Dermis blood vessel endothelial cell (primary cell): ENCODE measurements around the gene JUP. TPM values are rescaled to one million over a fixed set of nuclear protein-coding genes. Genes with fewer than 3 reads are reported as not detected.

Experiments
- DNase-seq: peaks from one replicate; pipeline ENCODE4 v3.0.0; 2010
- total RNA-seq: library from RNA; depleted of rRNA; stranded (reverse); fragments of >200 nt; gene quantifications from 2 replicates; pipeline ENCODE4 v1.2.3, GENCODE V29; 2014

The JUP gene
- total RNA-seq, 1 donor from 2014 or later: 416 TPM

GRCh38 chr17:41806685-41807445 is 20.4 kb upstream of the JUP start:
- DNase-seq: no peak

- no peak for DNase-seq
Measured at GRCh38 chr17:41803049-41804020, 16.8 kb upstream of the JUP start.

DNA sequence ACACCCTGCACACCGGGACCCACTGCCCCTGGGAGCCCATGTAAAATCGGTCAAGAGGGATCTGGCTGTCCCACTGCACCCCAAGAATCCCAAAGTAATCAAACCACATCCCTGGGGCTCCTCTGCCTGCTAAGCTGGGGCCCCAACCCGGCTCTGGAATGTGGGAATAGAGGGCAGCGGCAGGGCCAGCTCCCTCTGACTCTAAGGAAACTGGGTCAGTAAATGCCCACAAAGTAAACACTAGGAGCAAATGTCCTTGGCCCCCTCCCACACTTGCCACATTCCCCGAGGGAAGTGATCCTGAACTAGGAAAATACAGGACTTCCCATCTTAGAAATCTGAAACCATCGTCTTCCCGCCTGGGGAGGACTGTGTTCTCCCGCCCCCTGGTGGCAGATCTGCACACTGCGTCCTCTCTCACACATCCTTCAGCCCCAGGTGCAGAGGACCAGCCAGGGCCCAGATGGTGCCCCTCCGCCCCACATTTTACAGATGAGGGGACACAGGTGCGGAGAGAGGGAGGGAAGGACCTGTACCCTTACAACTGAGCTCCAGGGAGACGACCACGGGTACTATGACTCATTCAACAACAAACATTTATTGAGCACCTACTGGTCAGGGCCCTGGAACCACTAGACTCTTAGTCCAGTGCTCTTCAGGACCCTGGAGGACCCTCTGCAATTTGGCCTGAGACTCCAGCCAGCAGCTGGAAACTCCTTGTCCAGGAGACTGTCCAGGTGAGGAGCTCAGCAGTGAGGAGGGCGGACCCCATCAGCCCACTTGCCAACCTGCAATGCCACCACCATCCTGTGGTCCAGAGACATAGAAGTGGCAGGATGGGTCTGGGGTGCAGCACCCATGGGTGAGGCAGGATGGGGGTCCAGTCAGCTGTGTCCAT is 15.1 kb upstream of the JUP start:
- DNase-seq: peak; percentile 89

DNA sequence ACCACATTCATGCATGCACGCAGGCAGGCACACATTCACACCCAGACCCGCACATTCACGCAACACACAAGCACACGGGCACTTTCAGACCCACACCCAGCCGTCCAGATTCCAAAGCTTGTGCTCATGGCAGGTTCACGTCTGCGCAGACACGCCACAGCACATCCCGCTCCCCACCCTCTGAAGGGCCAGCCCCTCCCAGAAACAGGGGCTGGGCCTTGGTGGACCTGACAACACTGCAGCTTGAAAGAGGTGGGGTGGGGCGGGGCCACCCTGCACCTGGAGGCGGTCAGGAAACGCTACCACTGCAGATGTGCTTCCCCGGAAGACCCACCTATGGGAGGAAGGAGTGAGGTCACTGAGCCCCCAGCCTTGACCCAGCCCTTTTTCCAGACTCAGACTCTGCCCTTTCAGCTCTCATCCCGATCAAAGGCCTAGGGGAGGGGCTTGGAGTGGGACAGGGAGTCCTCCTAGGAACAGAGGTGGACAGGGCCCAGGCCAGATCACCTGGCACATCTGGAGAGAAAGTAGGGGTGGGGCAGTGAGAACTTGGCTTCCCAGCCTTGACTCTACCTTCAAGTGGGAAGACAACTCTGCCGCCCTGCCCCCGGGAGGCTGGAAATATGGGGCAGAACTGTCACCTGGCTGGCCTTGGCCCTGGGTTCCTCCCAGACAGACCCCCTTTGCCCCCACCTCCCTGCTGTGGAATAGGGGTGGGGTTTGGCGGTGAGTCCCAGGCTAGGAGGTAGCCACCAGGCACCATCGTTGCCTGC is 14.3 kb upstream of the JUP start:
- DNase-seq: peak; percentile 28

DNA sequence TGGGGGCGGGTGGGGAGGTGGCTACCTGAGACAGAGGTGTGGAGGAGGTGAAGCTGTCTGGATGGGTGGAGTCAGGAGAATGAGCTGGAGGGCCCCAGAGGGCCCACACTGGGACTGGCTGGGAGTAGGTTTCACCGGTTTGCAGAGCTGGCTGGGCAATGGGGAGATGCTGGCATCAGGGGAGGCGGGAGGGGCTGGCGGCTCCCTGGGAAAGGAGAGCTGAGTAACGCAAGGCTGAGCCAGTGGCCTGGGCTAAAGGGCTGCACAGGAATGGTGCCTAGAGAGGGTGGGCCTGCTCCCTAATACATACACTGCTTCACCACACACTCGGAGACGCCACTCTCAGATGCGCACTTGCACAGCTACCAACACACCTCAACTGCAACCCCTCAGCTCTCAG is 12.9 kb upstream of the JUP start:
- no peak for DNase-seq

- no peak for DNase-seq
Measured at GRCh38 chr17:41797377-41797776, 10.9 kb upstream of the JUP start.

DNA sequence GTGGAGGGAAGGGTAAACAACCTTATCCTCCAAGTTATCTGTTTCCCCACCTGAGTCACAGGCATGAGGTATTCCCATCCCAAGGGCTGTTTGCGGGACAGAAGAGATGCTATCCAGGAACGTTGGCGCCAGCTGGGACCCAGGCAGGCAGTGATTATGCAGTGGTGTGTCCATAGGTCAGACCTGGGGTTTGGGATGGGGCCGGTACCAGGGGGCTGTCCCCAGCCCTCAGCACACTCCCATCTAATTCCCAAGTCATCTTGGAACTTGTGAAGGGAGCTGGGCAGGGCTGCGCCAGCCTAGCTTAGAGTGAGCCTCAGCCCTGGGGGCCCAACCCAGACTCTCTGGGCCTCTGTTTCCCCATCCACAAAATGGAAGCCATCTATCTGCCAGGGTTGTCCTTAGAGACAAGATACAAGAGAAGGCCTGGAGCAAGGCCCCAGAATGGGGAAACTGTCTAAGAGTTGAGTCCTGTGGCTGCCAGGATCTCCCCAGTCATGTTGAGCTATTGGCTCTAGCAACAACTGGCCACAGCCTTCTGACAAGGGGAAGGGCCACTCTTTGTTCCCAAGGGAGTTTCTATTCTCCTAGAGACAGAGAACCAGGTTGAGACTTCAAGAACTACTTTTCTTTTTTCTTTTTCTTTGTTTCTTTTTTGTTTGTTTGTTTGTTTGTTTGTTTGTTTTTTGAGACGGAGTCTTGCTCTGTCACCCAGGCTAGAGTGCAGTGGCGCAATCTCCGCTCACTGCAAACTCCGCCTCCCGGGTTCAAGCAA is 9.8 kb upstream of the JUP start:
- DNase-seq: no peak

GRCh38 chr17:41794540-41794975 is 8.0 kb upstream of the JUP start:
- DNase-seq: no peak

DNA sequence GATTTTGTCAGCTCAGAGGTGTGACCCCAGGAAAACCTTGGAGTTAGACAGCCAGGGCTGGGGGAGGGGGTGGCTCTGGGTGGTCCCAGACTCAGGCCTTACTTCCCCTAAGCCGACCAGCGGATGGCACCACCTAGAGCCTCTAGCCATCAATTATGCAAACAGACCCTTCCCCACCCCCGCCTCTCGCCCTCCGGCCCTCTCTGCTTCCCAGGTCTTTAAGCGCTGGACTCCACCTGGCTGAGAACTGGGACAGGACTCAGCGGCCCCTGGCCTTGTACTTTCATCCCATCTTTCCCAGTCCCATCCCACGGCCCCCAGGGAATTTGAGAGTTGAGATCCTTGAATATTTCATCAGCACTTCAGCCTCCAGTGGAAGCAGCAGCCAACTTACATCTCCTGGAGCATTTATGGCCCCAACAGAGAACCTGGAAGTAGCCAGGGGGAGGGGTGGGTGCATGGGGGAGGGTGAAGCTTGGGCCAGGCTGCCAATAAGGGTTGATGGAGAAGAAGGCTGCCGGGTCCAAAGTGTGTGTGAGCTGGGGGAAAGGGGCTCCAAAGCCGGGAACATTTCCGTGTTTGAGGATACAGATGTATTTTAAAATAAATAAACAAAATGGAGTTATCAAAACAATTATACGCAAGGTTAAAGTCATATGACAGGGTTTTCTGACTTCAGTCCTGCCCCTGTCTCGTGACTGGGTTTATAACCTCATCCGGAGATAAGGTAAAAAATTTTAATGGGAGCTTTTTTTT is 7.5 kb upstream of the JUP start:
- peak; percentile 56 for DNase-seq

DNA sequence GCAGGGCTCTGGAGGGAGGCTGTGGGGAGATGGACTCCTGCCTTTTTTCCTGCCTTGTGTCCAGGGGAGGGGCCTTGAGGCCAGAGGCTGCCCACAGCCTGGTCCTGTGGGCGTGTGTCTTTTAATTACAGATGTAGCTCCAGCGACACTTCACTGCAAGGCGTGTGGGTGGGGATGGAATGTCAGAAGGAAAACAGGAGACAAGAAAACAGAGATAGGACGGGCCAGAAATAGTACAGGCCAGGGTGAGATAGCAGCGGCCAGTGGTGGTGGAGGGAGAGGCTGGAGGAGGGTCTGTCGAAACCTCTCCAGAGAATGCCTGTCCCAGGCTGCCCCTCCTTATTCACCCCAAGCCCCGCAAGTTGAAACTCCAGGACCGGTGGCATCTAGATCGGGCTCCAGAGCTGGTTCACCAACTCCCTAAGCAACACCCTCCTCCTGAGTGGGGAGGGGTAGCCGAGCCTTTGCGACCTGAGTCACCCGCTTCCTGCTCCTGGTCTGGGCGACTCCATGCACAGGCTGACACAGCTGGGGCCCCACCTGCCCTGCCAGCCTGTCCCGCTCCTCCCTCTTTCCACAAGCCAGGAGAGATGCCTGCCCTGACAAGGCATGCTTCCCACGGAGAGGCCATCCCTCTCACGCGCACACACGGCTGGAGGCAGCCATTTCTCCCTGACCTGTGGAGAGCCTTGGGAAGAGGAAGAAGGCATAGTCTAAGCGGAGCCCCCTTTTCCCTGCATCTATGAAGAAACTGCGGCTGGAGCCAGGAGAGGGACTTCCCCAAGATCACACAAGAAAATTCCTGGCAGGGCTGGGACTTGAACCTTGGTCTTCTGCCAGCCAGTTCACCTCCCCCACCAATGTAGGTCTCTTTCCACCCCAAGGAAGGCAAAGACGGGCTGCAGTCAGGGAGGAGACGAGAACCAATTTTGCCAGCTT is 6.6 kb upstream of the JUP start:
- DNase-seq: peak; percentile 75

GRCh38 chr17:41787021-41787418 is 509 bp upstream of the JUP start:
- DNase-seq: no peak

GRCh38 chr17:41785859-41786226 is 668 bp downstream of the JUP start:
- DNase-seq: no peak

GRCh38 chr17:41785091-41785858 is 1.2 kb downstream of the JUP start:
- peak; percentile 81 for DNase-seq

DNA sequence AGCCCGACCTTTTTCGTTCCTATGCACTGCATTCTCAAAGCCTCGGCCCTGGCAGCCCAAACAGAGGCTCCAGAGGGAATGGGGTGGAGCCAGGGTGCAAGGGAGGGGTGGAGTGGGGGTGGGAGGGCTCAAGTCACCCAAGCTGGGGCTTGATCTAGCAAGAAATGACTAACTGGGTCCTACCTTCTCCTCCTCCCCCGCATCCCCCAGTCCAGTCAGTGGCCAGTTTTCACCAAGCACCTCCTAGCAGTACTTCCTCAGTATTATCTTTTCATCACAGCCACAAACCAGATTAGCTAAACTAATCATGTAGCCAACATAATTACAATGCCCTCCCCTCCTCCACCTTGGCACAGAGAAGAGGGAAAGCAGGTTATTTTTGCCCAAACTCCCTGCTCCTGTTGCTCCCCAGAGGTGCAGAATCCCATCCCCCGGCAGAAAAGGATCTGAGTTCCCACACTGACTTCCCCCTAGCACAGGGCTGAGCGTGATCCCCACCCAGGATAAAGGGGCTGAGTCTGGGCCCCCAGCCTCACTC is 2.2 kb downstream of the JUP start:
- DNase-seq: peak; percentile 82

DNA sequence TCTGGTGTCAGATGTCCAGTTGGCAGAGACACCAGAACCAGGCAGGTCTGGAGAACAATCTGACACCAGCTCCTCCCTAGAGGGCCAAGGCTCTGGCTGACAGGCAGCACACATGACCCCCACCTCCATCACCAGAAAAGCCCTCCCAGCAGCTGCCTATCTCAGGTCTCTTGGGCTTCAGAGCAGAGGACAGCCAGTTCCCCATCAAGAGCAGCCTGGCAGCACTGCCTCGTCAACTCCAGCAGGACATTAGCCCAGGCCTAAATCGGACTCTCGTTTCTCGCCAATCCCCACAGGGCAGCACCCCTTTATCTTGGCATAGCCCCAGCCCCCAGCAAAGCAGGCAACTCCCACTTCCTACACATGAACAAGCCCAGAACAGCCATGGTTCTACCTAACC is 4.4 kb downstream of the JUP start:
- no peak for DNase-seq

GRCh38 chr17:41781404-41782110 is 5.0 kb downstream of the JUP start:
- no peak for DNase-seq

GRCh38 chr17:41779954-41780353 is 6.6 kb downstream of the JUP start:
- no peak for DNase-seq
